Measurements from ENCODE around the gene SLC29A1.

Gene SLC29A1

GRCh38 chr6:44260011-44260410 lies 36.6 kb downstream of the SLC29A1 start:
- no peak overlapping the region for H2AFZ ChIP-seq (ENCODE audit: low read depth)
- H3K9ac ChIP-seq, result no peak overlapping the region
- no peak overlapping the region for H3K4me2 ChIP-seq
- no peaks in the 10 kb centered on the region; the same call in 1 of the 2 replicates for H3K36me3 ChIP-seq (ENCODE audit: insufficient read depth)
- H3K4me3 ChIP-seq (IDR thresholded peaks at IDR 0.05; ENCODE audit: insufficient read depth, low read depth, low read length), result no peak overlapping the region
- H4K20me1 ChIP-seq (ENCODE audit: insufficient read depth), result no peaks in the 10 kb centered on the region
- peaks cover 54% of the 10 kb centered on the region for H3K79me2 ChIP-seq (ENCODE audit: insufficient read depth, low read depth)
- TF ChIP-seq CTCF (conservative IDR thresholded peaks at IDR 0.05; ENCODE audit: low read depth, low read length), result no peak
- H3K27ac ChIP-seq, result peak overlapping the region; percentile 15; the same call in 1 of the 2 replicates
- H3K4me1 ChIP-seq (ENCODE audit: low read depth, poor library complexity, severe bottlenecking), result peaks cover 49% of the 10 kb centered on the region
- no peaks in the 10 kb centered on the region for H3K27me3 ChIP-seq (ENCODE audit: insufficient read depth, low read depth)

- Histone ChIP-seq H3K4me1 (ENCODE audit: low read depth, poor library complexity, severe bottlenecking) (peaks cover 45% of the 10 kb centered on the region), H3K4me3 (IDR thresholded peaks at IDR 0.05; ENCODE audit: insufficient read depth, low read depth, low read length) (no peak overlapping the region), H3K79me2 (ENCODE audit: insufficient read depth, low read depth) (peaks cover 57% of the 10 kb centered on the region), H3K27ac (no peak overlapping the region; the same call in 1 of the 2 replicates), H3K27me3 (ENCODE audit: insufficient read depth, low read depth) (no peaks in the 10 kb centered on the region), H4K20me1 (ENCODE audit: insufficient read depth) (no peaks in the 10 kb centered on the region), H3K9ac (no peak overlapping the region), H3K4me2 (no peak overlapping the region; the same call in 1 of the 2 replicates), H3K36me3 (ENCODE audit: insufficient read depth) (no peaks in the 10 kb centered on the region; the same call in 1 of the 2 replicates), H2AFZ (ENCODE audit: low read depth) (no peak overlapping the region)
- TF ChIP-seq CTCF (conservative IDR thresholded peaks at IDR 0.05; ENCODE audit: low read depth, low read length), result no peak
These were observed 37.3 kb downstream of the SLC29A1 start for GRCh38 chr6:44260451-44261297.

GRCh38 chr6:44261581-44261980 lies 38.2 kb downstream of the SLC29A1 start:
- no peaks in the 10 kb centered on the region for H3K27me3 ChIP-seq (ENCODE audit: insufficient read depth, low read depth)
- TF ChIP-seq CTCF (conservative IDR thresholded peaks at IDR 0.05; ENCODE audit: low read depth, low read length), result no peak
- no peak overlapping the region for H2AFZ ChIP-seq (ENCODE audit: low read depth)
- no peaks in the 10 kb centered on the region; the same call in 1 of the 2 replicates for H3K36me3 ChIP-seq (ENCODE audit: insufficient read depth)
- H3K4me3 ChIP-seq (IDR thresholded peaks at IDR 0.05; ENCODE audit: insufficient read depth, low read depth, low read length), result no peak overlapping the region
- peaks cover 50% of the 10 kb centered on the region for H3K79me2 ChIP-seq (ENCODE audit: insufficient read depth, low read depth)
- H3K27ac ChIP-seq, result peak overlapping the region; percentile 96; the same call in 1 of the 2 replicates
- peak overlapping the region; percentile 100; the same call in 1 of the 2 replicates for H3K4me2 ChIP-seq
- H3K4me1 ChIP-seq (ENCODE audit: low read depth, poor library complexity, severe bottlenecking), result peaks cover 50% of the 10 kb centered on the region
- no peak overlapping the region for H3K9ac ChIP-seq
- no peaks in the 10 kb centered on the region for H4K20me1 ChIP-seq (ENCODE audit: insufficient read depth)

GRCh38 chr6:44262467-44263353 lies 39.3 kb downstream of the SLC29A1 start:
- Histone ChIP-seq H3K4me2 (peak overlapping the region; percentile 100), H3K9ac (peak overlapping the region; percentile 92), H4K20me1 (ENCODE audit: insufficient read depth) (no peaks in the 10 kb centered on the region), H2AFZ (ENCODE audit: low read depth) (no peak overlapping the region), H3K27ac (peak overlapping the region; percentile 96), H3K4me1 (ENCODE audit: low read depth, poor library complexity, severe bottlenecking) (peaks cover 57% of the 10 kb centered on the region), H3K36me3 (ENCODE audit: insufficient read depth) (no peaks in the 10 kb centered on the region; the same call in 1 of the 2 replicates), H3K79me2 (ENCODE audit: insufficient read depth, low read depth) (peaks cover 45% of the 10 kb centered on the region), H3K4me3 (IDR thresholded peaks at IDR 0.05; ENCODE audit: insufficient read depth, low read depth, low read length) (no peak overlapping the region), H3K27me3 (ENCODE audit: insufficient read depth, low read depth) (no peaks in the 10 kb centered on the region)
- no peak for TF ChIP-seq CTCF (conservative IDR thresholded peaks at IDR 0.05; ENCODE audit: low read depth, low read length)

Measured in KMS-11 (cell line).